ENCODE measurements around the gene CFAP97.

Gene CFAP97

DNA sequence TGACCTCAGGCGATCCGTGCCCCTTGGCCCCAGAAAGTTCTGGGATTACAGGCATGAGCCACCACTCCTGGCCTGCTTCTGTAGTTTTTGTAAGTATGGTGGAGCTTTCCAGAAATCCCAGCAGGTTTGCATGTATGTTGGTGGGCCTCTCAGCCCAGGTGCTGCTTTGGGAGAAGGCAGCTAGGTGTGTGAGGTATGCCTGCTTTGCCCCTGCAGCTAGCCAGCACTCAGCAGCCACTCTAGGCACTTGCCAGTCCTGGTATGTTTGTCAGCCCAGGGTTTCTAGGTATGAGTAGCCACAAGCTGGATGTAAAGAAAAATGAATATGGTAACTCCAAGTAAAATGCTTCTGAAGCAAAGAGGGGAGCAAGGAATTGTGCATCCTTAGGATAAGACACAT is 14.5 kb upstream of the CFAP97 start:
- TF ChIP-seq CTCF (IDR thresholded peaks at IDR 0.05; ENCODE audit: low read length) (no peak), EZH2phosphoT487 (IDR thresholded peaks at IDR 0.05; ENCODE audit: low read length) (no peak), EZH2 (optimal IDR thresholded peaks at IDR 0.05; ENCODE audit: low read depth, low read length) (no peak)
- 0 out of 2 replicates have a peak, but pooled peaks cover 5% of the 10 kb centered on the region for H4K20me1 ChIP-seq (ENCODE audit: insufficient read depth, low read length)
- H3K27me3 ChIP-seq (replicated peaks; ENCODE audit: insufficient read depth, low read length), result no peaks in the 10 kb centered on the region
- no peak overlapping the region for H3K9ac ChIP-seq (ENCODE audit: low read length)
- H3K36me3 ChIP-seq (replicated peaks; ENCODE audit: insufficient read depth, low read length), result no peaks in the 10 kb centered on the region
- H3F3A ChIP-seq (ENCODE audit: insufficient read depth, low read length), result no peaks in the 10 kb centered on the region
- peaks cover 4% of the 10 kb centered on the region for H3K4me1 ChIP-seq (ENCODE audit: low read length)
- no peak for DNase-seq
- no peaks in the 10 kb centered on the region for H3K9me2 ChIP-seq (replicated peaks; ENCODE audit: insufficient read depth, low read length)
- peaks cover 100% of the 10 kb centered on the region for H3K79me2 ChIP-seq (ENCODE audit: low read length)
- no peak overlapping the region for H3K4me3 ChIP-seq (ENCODE audit: low read length)
- H3K4me2 ChIP-seq (ENCODE audit: low read depth, low read length), result no peak overlapping the region
- H2AFZ ChIP-seq (ENCODE audit: low read length), result no peak overlapping the region
- H3K27ac ChIP-seq (ENCODE audit: low read length), result no peak overlapping the region
- no peaks in the 10 kb centered on the region for H3K9me3 ChIP-seq (replicated peaks; ENCODE audit: insufficient read depth, low read length)

- Histone ChIP-seq H3K27ac (ENCODE audit: low read length) (no peak overlapping the region), H3K9ac (ENCODE audit: low read length) (no peak overlapping the region), H4K20me1 (ENCODE audit: insufficient read depth, low read length) (0 out of 2 replicates have a peak, but pooled peaks cover 5% of the 10 kb centered on the region), H3K27me3 (replicated peaks; ENCODE audit: insufficient read depth, low read length) (no peaks in the 10 kb centered on the region), H3K9me2 (replicated peaks; ENCODE audit: insufficient read depth, low read length) (no peaks in the 10 kb centered on the region), H2AFZ (ENCODE audit: low read length) (no peak overlapping the region), H3F3A (ENCODE audit: insufficient read depth, low read length) (no peaks in the 10 kb centered on the region), H3K4me2 (ENCODE audit: low read depth, low read length) (no peak overlapping the region), H3K9me3 (replicated peaks; ENCODE audit: insufficient read depth, low read length) (no peaks in the 10 kb centered on the region), H3K4me1 (ENCODE audit: low read length) (peaks cover 10% of the 10 kb centered on the region), H3K79me2 (ENCODE audit: low read length) (peaks cover 100% of the 10 kb centered on the region), H3K36me3 (replicated peaks; ENCODE audit: insufficient read depth, low read length) (no peaks in the 10 kb centered on the region), H3K4me3 (ENCODE audit: low read length) (no peak overlapping the region)
- no peak for DNase-seq
- TF ChIP-seq CTCF (IDR thresholded peaks at IDR 0.05; ENCODE audit: low read length), result no peak
- TF ChIP-seq EZH2 (optimal IDR thresholded peaks at IDR 0.05; ENCODE audit: low read depth, low read length), result no peak
- no peak for TF ChIP-seq EZH2phosphoT487 (IDR thresholded peaks at IDR 0.05; ENCODE audit: low read length)
Observed at GRCh38 chr4:185217408-185217975, 13.7 kb upstream of the CFAP97 start.

DNA sequence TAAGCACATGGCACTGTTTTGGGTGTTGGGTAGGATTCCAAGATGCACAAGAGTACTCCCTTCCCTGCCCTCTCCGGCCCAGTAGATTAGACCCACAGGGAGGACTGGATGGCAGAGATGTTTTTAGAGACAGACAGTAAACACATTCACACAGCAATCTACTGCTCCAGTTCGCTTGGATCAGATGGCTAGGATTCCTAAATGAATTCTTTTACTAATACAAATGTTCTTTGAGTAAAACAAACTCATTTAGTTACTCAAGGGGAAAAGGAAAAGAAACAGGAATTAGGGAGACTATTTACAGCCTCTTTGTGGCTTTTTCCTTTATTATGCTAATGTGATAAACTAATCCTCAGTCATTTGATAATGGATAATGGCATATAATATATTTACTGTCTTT is 11.5 kb upstream of the CFAP97 start:
- Histone ChIP-seq H2AFZ (ENCODE audit: low read length) (no peak overlapping the region), H3K27ac (ENCODE audit: low read length) (no peak overlapping the region)

More for the DNA sequence above, 11.5 kb upstream of the CFAP97 start:
- Histone ChIP-seq H4K20me1 (ENCODE audit: insufficient read depth, low read length) (0 out of 2 replicates have a peak, but pooled peaks cover 13% of the 10 kb centered on the region), H3K4me3 (ENCODE audit: low read length) (no peak overlapping the region), H3K9ac (ENCODE audit: low read length) (no peak overlapping the region), H3K4me1 (ENCODE audit: low read length) (peaks cover 20% of the 10 kb centered on the region), H3K79me2 (ENCODE audit: low read length) (peaks cover 100% of the 10 kb centered on the region), H3K36me3 (replicated peaks; ENCODE audit: insufficient read depth, low read length) (no peaks in the 10 kb centered on the region), H3K9me2 (replicated peaks; ENCODE audit: insufficient read depth, low read length) (no peaks in the 10 kb centered on the region), H3K9me3 (replicated peaks; ENCODE audit: insufficient read depth, low read length) (no peaks in the 10 kb centered on the region), H3F3A (ENCODE audit: insufficient read depth, low read length) (no peaks in the 10 kb centered on the region), H3K4me2 (ENCODE audit: low read depth, low read length) (no peak overlapping the region), H3K27me3 (replicated peaks; ENCODE audit: insufficient read depth, low read length) (no peaks in the 10 kb centered on the region)
- DNase-seq, result no peak
- TF ChIP-seq EZH2 (optimal IDR thresholded peaks at IDR 0.05; ENCODE audit: low read depth, low read length) (no peak), EZH2phosphoT487 (IDR thresholded peaks at IDR 0.05; ENCODE audit: low read length) (no peak), CTCF (IDR thresholded peaks at IDR 0.05; ENCODE audit: low read length) (no peak)
